K562 (cell line): ENCODE measurements around the gene DYNLT5.

Experiments
- CBFB ChIP-seq: sonication (generic); formaldehyde crosslinking; IDR thresholded peaks from 2 replicates; pipeline ENCODE4 v1.4.0; 2020; ENCODE audit warnings: mild to moderate bottlenecking, missing genetic modification reagents
- CHD2 ChIP-seq: IDR thresholded peaks from 2 replicates; pipeline ENCODE4 v1.6.1; 2011; ENCODE audit warnings: low read depth, low read length
- GTF2F1 ChIP-seq: IDR thresholded peaks from 2 replicates; pipeline ENCODE4 v1.6.1; 2011; ENCODE audit warnings: low read depth, low read length, improper control_type of control experiment
- NFRKB ChIP-seq: fragments of 450-650 bp; IDR thresholded peaks from 2 replicates; pipeline ENCODE4 v1.6.1; 2016; ENCODE audit warnings: low read depth
- POLR2AphosphoS5 ChIP-seq: IDR thresholded peaks from 2 replicates; pipeline ENCODE4 v1.6.1; 2011; ENCODE audit warnings: mild to moderate bottlenecking, low read depth, low read length, moderate library complexity; ENCODE audit not compliant: control insufficient read depth, insufficient read depth
- TF ChIP-seq, protein P1 (sequence below): sonication (generic); formaldehyde crosslinking; IDR thresholded peaks from 2 replicates; pipeline ENCODE4 v1.8.1; 2023; ENCODE audit warnings: missing genetic modification reagents, mild to moderate bottlenecking, borderline replicate concordance

DNA sequence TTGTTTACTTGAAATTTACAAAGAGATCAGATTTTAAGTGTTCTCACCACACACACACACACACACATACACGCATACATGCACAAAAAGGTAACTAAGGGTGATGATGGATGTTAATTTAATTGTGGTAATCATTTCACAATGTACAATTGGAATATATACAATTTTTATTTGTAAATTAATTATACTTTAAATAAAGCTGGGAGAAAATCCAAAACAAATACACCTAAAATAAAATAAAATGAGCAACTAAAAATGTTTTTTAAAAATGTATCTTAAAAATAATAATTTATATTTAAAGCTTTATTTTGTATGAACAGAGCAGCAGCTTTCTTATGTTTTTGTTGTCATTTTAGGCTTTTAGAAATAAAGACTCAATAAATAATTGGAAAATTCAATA is 57.0 kb downstream of the DYNLT5 start:
- TF ChIP-seq POLR2AphosphoS5 (no peak), CBFB (CRISPR knock-in tag) (no peak), GTF2F1 (no peak), CHD2 (no peak), NFRKB (no peak)
- TF ChIP-seq, protein P1, sequence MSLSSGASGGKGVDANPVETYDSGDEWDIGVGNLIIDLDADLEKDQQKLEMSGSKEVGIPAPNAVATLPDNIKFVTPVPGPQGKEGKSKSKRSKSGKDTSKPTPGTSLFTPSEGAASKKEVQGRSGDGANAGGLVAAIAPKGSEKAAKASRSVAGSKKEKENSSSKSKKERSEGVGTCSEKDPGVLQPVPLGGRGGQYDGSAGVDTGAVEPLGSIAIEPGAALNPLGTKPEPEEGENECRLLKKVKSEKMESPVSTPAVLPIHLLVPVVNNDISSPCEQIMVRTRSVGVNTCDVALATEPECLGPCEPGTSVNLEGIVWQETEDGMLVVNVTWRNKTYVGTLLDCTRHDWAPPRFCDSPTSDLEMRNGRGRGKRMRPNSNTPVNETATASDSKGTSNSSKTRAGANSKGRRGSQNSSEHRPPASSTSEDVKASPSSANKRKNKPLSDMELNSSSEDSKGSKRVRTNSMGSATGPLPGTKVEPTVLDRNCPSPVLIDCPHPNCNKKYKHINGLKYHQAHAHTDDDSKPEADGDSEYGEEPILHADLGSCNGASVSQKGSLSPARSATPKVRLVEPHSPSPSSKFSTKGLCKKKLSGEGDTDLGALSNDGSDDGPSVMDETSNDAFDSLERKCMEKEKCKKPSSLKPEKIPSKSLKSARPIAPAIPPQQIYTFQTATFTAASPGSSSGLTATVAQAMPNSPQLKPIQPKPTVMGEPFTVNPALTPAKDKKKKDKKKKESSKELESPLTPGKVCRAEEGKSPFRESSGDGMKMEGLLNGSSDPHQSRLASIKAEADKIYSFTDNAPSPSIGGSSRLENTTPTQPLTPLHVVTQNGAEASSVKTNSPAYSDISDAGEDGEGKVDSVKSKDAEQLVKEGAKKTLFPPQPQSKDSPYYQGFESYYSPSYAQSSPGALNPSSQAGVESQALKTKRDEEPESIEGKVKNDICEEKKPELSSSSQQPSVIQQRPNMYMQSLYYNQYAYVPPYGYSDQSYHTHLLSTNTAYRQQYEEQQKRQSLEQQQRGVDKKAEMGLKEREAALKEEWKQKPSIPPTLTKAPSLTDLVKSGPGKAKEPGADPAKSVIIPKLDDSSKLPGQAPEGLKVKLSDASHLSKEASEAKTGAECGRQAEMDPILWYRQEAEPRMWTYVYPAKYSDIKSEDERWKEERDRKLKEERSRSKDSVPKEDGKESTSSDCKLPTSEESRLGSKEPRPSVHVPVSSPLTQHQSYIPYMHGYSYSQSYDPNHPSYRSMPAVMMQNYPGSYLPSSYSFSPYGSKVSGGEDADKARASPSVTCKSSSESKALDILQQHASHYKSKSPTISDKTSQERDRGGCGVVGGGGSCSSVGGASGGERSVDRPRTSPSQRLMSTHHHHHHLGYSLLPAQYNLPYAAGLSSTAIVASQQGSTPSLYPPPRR (CRISPR knock-in tag) = no peak
